ENCODE measurements around the gene GNB1L.

The GNB1L gene

DNA sequence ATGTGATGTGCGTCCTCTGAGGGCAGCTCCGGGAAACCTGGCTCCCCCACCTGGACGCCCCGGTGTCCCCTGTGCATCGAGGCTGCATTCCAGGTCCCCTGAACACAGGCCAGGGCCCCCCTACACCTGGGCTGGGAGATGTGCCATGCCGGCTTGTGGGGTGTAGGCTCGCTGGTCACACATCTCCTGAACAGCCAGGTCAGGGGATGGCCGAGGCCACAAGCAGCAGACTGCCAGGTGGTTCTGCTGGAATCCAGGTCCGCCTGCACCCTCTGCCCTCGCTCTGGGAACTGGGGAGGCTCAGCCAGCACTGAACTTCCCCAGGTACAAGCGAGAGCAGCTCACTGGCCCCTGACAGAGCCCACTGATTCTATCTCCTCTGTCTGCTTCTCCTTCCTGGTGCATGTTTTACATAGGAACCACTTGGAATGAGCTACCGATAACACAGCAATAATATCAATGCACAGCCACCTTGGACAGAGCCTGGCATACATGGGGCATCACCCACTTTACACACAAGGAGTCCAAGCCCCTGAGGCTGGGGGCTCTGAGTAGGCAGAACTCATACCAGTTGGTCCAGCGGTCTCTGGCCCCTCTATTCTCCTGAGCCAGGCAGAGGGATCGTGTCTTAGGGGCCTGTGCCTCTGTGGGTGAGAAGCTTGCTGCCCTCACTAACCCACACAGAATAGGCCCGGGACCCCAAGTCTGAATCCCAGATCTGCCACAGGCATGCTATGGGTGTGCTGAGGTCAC lies 47.3 kb downstream of the GNB1L start:
- DNase-seq, result no peak
- in situ Hi-C loops (cut with MboI; ENCODE audit: low pct_unique_long_range_greater_than_20kb, low sequenced_read_pairs), result no loop called here

GRCh38 chr22:19806213-19807160 lies 48.2 kb downstream of the GNB1L start:
- DNase-seq, result no peak
- in situ Hi-C loops (cut with MboI; ENCODE audit: low pct_unique_long_range_greater_than_20kb, low sequenced_read_pairs), result no loop called here

DNA sequence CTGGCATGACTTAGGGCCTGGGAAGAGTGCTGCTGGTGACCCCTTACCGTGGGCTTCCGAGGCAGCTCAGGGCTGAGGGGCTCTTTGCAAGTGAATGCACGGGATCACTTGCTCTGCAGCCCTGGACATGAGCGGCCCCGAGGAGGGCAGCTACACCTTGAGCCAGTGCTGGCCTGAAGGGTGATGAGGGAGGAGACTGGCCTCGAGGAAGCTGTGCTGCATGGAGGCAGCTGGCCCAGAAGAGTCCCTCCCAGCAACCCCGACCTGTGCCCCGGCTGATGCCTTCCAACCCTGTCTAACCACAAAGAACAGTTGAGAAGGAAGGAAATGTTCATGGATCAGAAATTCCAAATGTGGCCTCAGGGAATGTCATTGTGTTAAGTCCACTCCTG lies 48.9 kb downstream of the GNB1L start:
- in situ Hi-C loops (cut with MboI; ENCODE audit: low pct_unique_long_range_greater_than_20kb, low sequenced_read_pairs), result no loop called here
- DNase-seq, result no peak

- in situ Hi-C loops (cut with MboI; ENCODE audit: low pct_unique_long_range_greater_than_20kb, low sequenced_read_pairs), result no loop called here
- DNase-seq, result no peak
These were observed 50.9 kb downstream of the GNB1L start for GRCh38 chr22:19803736-19804267.

- DNase-seq, result no peak
- in situ Hi-C loops (cut with MboI; ENCODE audit: low pct_unique_long_range_greater_than_20kb, low sequenced_read_pairs), result no loop called here
These were observed 51.6 kb downstream of the GNB1L start for GRCh38 chr22:19802894-19803735.

DNA sequence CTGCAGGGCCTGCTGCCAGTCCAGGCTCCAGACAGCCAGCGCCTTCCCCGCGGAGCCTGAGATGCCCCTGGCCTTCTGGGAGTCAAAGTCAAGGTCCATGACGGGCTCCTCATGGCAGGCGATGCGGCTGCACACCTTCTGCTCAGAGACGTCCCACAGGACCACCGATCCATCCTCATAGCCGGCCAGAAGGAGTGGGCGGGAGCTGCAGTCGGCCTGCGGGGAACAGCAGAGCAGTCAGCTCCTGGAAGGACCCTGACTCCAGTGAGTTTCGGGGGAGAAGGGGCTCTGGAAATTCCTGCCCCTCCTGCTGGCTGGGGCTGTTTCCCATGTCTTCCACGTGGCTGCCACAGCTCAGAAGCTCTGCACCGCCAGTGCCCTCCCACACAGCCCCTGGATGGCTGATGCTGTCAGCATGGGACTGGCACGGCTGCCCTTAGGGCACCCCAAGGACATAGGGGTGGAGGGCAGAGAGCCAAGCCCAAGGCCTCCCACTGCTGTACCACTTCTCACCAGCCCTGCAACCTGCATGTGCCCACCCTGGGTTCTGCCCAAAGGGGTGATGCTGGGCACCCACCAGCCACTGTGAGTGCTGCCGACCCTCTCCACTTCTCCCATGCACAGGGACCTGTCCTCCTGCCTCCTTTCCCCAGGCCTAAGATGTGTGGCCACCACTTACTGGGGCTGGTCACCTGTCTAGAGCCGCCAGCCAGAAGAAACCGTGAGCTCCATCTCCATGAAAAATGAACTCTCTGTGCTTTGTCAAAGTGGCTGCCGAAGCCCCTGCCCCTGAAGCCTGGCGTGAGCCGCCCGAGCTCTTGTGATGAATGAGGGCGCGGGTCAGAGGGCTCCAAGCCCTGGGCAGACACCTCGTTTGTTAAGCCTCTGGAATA lies 52.4 kb downstream of the GNB1L start:
- in situ Hi-C loops (cut with MboI; ENCODE audit: low pct_unique_long_range_greater_than_20kb, low sequenced_read_pairs), result no loop called here
- no peak for DNase-seq

DNA sequence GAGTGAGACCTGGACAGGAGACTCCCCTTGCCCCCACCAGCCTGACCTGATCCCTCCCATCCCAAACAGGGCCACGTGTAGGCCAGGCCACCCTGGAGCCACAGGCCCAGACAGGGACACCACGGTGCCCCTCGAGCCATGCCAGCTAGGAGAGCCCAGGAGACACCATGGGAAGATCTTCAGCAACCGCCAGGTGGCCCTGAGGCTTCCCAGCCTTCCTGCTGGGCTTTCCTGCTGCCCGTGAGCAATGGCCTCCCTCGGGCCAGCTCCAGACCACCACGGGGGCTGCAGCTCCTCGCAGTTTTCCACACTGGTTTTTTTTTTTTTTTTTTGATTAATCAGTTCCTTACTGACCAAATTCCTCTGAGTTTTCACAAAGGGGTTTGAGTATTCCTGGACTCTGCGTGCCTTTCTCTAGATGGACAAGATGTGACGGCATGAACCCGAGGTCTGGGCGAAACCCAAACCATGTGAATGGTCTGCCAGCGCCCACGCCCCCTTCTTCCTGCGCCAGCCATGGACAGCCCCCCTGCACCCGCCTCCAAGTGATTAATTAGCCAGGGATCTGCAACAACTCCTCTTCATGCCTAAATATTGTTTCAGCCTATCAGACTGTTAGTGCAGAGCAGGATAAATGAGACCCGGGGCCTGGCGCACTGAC lies 53.2 kb downstream of the GNB1L start:
- no peak for DNase-seq

GRCh38 chr22:19800761-19801244 lies 53.9 kb downstream of the GNB1L start:
- in situ Hi-C loops (cut with MboI; ENCODE audit: low pct_unique_long_range_greater_than_20kb, low sequenced_read_pairs), result no loop called here
- DNase-seq, result no peak

More for the DNA sequence above, 53.2 kb downstream of the GNB1L start:
- in situ Hi-C loops (cut with MboI; ENCODE audit: low pct_unique_long_range_greater_than_20kb, low sequenced_read_pairs), result no loop called here

GRCh38 chr22:19800306-19800705 lies 54.4 kb downstream of the GNB1L start:
- no peak for DNase-seq
- in situ Hi-C loops (cut with MboI; ENCODE audit: low pct_unique_long_range_greater_than_20kb, low sequenced_read_pairs), result no loop called here

GRCh38 chr22:19799322-19800190 lies 55.1 kb downstream of the GNB1L start:
- no peak for DNase-seq
- in situ Hi-C loops (cut with MboI; ENCODE audit: low pct_unique_long_range_greater_than_20kb, low sequenced_read_pairs), result no loop called here

DNA sequence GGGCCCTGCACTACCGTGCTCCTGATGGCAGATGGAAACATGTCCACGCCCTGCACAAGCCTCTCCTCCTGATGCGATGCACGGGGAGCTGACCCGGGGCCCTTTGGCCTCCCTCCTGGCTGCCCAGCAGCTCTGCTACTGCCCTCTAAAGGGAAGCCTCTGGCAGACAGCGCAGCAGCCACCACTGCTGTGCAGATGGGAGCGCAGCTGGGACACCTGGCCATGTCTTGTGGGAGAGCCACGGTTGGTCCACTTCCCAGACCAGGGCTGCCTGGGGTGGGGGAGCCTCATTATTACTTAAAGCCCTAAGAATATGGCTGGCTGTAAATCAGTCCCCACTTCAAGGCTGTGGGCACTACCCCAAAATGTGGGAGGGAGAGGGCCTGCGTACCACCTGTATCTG lies 55.8 kb downstream of the GNB1L start:
- DNase-seq, result no peak
- in situ Hi-C loops (cut with MboI; ENCODE audit: low pct_unique_long_range_greater_than_20kb, low sequenced_read_pairs), result no loop called here

GRCh38 chr22:19798003-19798665 lies 56.5 kb downstream of the GNB1L start:
- in situ Hi-C loops (cut with MboI; ENCODE audit: low pct_unique_long_range_greater_than_20kb, low sequenced_read_pairs), result no loop called here
- no peak for DNase-seq

GRCh38 chr22:19797086-19798002 lies 57.3 kb downstream of the GNB1L start:
- in situ Hi-C loops (cut with MboI; ENCODE audit: low pct_unique_long_range_greater_than_20kb, low sequenced_read_pairs), result no loop called here
- no peak for DNase-seq

DNA sequence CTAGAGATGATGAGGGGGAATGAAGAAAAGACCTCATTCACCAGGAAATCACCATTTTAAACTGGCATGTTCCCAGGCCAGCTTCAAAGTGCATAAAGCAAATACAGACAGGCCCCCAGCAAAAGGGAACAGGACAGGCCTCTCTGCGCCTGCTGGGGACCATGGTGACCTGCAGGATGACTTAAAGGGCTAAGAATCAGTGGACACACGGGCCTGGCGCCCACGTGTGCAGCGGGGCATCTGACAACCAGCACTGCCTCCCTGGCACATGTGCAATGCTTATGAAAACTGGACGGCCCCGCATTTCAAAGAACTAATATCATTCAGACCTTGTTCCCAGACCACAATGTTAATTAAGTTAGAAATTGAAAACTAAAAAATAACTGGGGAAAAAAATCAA lies 58.5 kb downstream of the GNB1L start:
- no peak for DNase-seq
- in situ Hi-C loops (cut with MboI; ENCODE audit: low pct_unique_long_range_greater_than_20kb, low sequenced_read_pairs), result no loop called here

DNA sequence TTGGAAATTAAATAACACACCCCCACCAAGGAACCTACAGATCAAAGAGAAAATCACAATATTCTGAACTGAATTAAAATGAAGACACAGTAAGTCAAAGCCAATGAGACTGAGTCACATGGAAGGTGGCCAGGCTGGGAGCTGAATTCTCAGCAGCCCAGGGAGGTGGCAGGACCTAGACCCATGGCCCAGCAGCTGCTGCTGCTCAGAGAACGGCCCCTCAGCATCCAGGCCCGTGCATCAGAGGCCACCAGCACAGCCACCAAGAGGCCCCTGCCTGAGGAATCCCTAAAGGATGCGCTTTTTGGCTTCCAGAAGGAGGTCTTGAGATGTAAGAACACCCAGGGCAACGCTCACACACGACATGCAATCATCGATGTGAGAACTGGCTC lies 59.1 kb downstream of the GNB1L start:
- DNase-seq, result no peak
- in situ Hi-C loops (cut with MboI; ENCODE audit: low pct_unique_long_range_greater_than_20kb, low sequenced_read_pairs), result no loop called here

Measured in KBM-7 (cell line).